ENCODE results near the gene HERPUD1.

DNA sequence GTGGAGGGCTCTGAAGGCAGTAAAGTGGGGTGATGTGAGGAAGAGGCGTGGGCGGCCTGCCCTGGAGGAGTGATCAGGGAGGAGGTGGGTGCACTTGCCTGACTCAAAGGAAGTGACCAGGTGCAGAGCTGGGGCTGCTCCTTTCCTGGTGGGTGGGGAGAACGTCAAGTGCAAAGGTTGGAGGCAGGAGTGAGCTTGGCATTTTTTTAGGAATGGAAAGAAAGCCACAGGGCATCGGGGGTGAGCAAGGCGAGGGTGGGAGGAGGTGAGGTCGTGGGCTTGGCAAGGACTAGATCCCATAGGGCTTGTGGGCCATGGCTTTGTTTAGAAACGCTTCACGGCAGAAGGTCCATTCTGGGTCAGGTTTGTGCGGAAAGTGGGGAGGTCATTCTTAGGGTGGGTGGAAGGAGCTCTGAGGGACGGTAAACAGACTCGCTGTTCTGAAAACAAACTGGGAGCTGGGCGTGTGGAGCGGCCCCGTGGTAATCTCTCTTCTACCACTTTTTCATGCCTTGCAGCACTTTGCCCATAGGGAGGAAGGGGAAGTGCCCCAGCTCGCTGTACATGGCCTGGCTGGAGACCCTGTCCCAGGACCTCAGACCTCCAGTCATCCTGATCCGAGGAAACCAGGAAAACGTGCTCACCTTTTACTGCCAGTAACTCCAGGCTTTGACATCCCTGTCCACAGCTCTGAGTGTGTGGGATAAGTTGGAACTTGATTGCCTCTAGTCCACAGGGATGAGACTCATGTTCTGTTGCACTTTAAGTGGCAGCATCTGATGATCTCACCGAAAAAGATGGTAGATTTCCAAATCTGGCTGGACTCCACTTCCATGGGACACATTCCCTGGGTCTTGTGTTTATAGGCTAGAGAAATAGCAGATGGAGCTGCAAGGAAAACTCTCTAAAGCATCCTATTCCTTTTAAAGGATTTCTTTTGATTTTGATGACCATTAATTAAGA, 18.9 kb upstream of the HERPUD1 start:
- TF ChIP-seq, protein P1, sequence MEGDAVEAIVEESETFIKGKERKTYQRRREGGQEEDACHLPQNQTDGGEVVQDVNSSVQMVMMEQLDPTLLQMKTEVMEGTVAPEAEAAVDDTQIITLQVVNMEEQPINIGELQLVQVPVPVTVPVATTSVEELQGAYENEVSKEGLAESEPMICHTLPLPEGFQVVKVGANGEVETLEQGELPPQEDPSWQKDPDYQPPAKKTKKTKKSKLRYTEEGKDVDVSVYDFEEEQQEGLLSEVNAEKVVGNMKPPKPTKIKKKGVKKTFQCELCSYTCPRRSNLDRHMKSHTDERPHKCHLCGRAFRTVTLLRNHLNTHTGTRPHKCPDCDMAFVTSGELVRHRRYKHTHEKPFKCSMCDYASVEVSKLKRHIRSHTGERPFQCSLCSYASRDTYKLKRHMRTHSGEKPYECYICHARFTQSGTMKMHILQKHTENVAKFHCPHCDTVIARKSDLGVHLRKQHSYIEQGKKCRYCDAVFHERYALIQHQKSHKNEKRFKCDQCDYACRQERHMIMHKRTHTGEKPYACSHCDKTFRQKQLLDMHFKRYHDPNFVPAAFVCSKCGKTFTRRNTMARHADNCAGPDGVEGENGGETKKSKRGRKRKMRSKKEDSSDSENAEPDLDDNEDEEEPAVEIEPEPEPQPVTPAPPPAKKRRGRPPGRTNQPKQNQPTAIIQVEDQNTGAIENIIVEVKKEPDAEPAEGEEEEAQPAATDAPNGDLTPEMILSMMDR (IDR thresholded peaks at IDR 0.05), result no peak
- TF ChIP-seq POLR2AphosphoS5 (IDR thresholded peaks at IDR 0.05; ENCODE audit: low read depth, low read length), result no peak
- TF ChIP-seq SIN3A (IDR thresholded peaks at IDR 0.05; ENCODE audit: borderline replicate concordance, insufficient read depth, low read depth, low read length), result no peak
